HG02763 (cell line): Measurements from ENCODE around the gene ZFAND4.
"Not testable (repeated sequence)": the region's sequence is repeated elsewhere in the genome, so short reads cannot be mapped to it uniquely, and the experiment has no call there.

Experiments
- ATAC-seq: cut with Tn5 transposase; IDR thresholded peaks from one replicate; pipeline ENCODE4 v1.9.1; 2021; ENCODE audit warnings: mild to moderate bottlenecking, moderate library complexity; ENCODE audit not compliant: unreplicated experiment

The ZFAND4 gene

GRCh38 chr10:45672181-45673073 is at the start of gene ZFAND4:
TSS of gene ZFAND4 (minus strand) at chr10:45672772. CDS start at chr10:45663725, 9,047 bp downstream.
- ATAC-seq, result peak; percentile 95

GRCh38 chr10:45721503-45721902 is 48.9 kb upstream of the ZFAND4 start:
- ATAC-seq, result not testable (repeated sequence)

- ATAC-seq, result not testable (repeated sequence)
Observed at GRCh38 chr10:45717642-45718041, 45.1 kb upstream of the ZFAND4 start.

- ATAC-seq, result not testable (repeated sequence)
Observed at GRCh38 chr10:45717053-45717452, 44.5 kb upstream of the ZFAND4 start.

GRCh38 chr10:45711223-45711622 is 38.7 kb upstream of the ZFAND4 start:
- not testable (repeated sequence) for ATAC-seq

- ATAC-seq, result peak; percentile 84
Observed at GRCh38 chr10:45710200-45710796, 37.7 kb upstream of the ZFAND4 start.

GRCh38 chr10:45678467-45678866 is 5.9 kb upstream of the ZFAND4 start:
- ATAC-seq, result not testable (repeated sequence)

GRCh38 chr10:45675388-45675787 is 2.8 kb upstream of the ZFAND4 start:
- ATAC-seq, result no peak

GRCh38 chr10:45673074-45673648 is 589 bp upstream of the ZFAND4 start:
- ATAC-seq, result no peak

GRCh38 chr10:45671300-45671699 is 1.3 kb downstream of the ZFAND4 start:
- not testable (repeated sequence) for ATAC-seq

- not testable (repeated sequence) for ATAC-seq
Observed at GRCh38 chr10:45669897-45670296, 2.7 kb downstream of the ZFAND4 start.

- no peak for ATAC-seq
Observed at GRCh38 chr10:45660876-45661411, 11.6 kb downstream of the ZFAND4 start.

- ATAC-seq, result no peak
Observed at GRCh38 chr10:45657033-45657926, 15.3 kb downstream of the ZFAND4 start.

GRCh38 chr10:45655219-45655618 is 17.4 kb downstream of the ZFAND4 start:
- ATAC-seq, result no peak

GRCh38 chr10:45654753-45655141 is 17.8 kb downstream of the ZFAND4 start:
- not testable (repeated sequence) for ATAC-seq

GRCh38 chr10:45653454-45653853 is 19.1 kb downstream of the ZFAND4 start:
- peak; percentile 72 for ATAC-seq

GRCh38 chr10:45652511-45652910 is 20.1 kb downstream of the ZFAND4 start:
- no peak for ATAC-seq

GRCh38 chr10:45649296-45649695 is 23.3 kb downstream of the ZFAND4 start:
- ATAC-seq, result no peak

GRCh38 chr10:45647118-45647517 is 25.5 kb downstream of the ZFAND4 start:
- no peak for ATAC-seq

GRCh38 chr10:45646384-45647050 is 26.1 kb downstream of the ZFAND4 start:
- no peak for ATAC-seq
